UCSD-AML1 (cell line): ENCODE results near the gene GRID2IP.
"Not testable (repeated sequence)": the region's sequence is repeated elsewhere in the genome, so short reads cannot be mapped to it uniquely, and the experiment has no call there.

ENCODE experiments used
- DNase-seq: peaks from one replicate; lab custom pipeline; 2025; ENCODE audit not compliant: unreplicated experiment; lab: John Stamatoyannopoulos, UW

The GRID2IP gene

DNA sequence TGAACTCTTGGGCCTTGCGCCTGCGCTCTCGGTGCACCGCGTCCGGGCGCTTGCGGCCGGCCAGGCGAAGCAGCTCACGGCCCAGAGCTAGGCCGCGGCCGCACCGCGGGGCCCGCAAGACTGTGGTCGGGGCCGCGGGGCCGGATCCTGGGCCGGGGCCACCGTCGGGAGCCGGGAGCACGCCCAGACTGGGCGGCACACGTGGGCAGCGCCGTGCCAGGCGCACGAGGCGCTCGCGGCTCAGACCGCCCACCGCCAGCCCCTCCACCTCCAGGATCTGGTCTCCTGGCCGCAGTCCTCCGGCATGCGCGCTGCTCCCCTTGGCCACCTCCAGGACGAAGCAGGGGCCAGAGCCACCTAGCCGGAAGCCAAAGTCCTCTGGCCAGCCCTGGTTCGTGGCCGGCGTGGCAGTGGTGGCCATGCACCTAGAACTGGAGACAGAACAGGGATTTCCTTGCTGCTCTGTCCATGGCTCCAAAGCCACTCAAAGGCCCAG, at the start of gene GRID2IP:
GRID2IP (minus strand) TSS at position 446 of the 496 bp plus-strand sequence; CDS start at position 421, 25 bp downstream.
- DNase-seq, result no peak

DNA sequence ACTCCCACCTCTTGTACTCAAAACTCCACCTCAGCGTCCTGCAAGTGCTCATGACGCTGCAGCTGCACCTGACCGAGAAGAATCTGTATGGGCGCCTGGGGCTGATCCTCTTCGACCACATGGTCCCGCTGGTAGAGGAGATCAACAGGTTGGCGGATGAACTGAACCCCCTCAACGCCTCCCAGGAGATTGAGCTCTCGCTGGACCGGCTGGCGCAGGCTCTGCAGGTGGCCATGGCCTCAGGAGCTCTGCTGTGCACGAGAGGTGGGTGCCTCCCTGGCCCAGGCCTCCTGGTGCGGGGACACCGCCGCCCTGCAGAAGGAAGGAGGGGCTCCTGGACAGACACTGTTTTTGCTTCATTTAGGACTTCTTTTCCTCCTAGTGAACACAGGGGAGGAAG, 48.8 kb upstream of the GRID2IP start:
- no peak for DNase-seq

DNA sequence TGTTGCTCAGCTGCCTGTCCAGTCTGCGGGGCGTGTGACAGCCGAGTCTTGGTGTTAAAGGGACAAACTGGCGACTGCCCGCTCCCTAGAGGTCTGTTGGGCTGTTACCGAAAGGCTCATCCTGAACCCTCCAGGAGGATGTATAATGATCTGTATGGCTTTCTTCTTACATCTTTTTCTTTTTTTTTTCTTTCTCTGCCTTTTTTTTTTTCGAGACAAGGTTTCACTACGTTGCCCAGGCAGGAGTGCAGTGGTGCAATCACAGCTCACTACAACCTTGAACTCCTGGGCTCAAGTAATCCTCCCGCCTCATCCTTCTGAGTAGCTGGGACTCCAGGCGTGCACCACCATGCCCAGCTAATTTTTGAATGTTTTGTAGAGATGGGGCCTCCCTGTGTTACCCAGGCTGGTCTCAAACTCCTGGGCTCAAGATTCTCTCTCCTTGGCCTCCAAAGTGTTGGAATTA, 39.4 kb upstream of the GRID2IP start:
- no peak for DNase-seq

DNA sequence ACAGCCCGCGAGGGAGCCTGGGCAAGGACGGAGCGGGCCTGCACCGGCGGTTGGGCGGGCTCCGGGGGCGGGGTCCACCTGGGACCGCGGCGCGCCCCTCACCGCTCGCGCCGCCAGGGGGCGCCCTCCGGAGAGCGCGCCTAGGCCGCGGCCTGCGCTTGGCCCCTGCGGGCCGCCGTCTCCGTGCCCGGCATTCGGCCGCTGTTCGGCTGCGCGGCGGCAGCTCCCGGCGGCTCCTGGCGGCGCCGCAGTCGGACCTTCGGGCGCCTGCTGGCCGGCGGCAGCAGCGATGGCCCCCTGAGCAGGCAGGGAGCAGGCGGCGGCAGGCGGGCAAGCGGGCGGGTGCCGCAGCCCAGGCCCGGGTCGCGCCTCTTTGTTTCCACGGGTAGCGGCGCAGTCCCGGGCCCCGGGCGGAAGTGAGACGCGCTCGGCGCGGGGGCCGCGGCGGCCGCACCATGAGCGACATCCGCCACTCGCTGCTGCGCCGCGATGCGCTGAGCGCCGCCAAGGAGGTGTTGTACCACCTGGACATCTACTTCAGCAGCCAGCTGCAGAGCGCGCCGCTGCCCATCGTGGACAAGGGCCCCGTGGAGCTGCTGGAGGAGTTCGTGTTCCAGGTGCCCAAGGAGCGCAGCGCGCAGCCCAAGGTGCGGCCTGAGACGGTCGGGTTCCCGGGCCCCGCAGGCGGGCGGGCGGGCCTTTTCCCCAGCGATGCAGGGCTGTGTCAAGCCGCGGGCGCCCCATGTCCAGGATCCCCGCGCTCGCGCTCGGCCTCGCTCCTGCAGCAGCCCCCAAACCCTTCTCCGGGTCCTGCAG, 38.8 kb upstream of the GRID2IP start, which contains the start of gene INTS15:
INTS15 (plus strand) TSS at position 193 of the 816 bp plus-strand sequence; CDS start at position 456, 263 bp downstream.
- peak; percentile 72 for DNase-seq

DNA sequence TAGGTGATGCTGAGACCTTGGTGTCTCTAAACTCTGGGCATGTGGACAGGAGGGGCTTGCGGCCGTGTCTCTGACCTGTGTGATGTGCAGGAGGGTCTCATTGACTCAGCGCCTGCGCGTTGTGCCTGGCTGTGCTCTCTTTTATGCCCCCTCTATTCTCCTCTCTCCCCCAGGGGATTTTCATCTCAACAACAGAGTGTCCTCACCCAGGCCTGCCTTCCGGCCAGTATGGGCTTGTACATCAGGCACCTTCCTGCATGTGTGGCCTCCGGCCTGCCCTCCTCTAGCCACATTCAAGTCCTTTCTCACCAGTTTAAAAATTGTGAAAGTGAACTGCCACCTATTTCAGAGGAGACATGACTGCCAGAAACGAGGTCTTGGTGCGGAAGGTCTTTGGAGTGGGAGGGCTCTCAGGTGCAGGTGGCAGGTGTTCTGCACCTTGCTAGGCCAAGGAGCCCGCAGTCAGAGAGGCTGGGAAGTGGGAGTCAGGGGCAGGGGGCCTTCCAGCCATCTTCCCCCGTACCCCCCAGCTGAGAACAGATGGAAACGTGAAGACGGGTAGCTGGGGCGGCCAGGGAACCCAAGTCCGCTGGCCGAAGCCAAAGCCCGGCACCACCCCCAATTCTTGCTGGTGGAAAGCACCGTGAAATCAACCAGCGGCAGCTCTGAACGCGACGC, 38.0 kb upstream of the GRID2IP start:
- DNase-seq, result no peak

DNA sequence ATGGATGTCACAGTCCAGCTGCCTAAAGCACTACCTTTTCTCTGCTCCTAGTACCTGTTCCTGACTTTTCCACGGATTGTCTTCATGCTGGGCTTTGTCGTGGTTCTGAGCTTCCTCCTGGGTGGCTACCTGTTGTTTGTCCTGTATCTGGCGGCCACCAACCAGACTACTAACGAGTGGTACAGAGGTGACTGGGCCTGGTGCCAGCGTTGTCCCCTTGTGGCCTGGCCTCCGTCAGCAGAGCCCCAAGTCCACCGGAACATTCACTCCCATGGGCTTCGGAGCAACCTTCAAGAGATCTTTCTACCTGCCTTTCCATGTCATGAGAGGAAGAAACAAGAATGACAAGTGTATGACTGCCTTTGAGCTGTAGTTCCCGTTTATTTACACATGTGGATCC, 37.3 kb upstream of the GRID2IP start:
- no peak for DNase-seq

GRCh38 chr7:6585746-6586432, 34.6 kb upstream of the GRID2IP start:
- DNase-seq, result not testable (repeated sequence)

DNA sequence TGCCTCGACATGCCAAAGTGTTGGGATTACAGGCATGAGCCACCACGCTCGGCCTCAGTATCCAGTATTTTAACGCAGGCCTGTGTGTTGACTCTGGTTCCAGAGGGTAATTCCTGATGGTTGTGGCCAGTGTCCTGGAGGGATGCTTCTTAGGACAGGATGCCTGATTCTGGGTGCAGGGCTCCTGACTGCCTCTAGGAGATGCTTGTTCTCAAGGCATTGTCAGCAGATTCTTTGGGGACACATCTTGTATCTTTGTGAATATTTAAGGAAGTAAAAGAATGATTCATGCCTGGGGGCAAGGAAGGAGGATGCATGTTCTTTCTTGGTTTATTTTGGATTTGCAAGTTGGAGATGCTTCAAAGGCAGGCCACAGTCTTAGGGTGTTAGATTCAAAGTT, 28.2 kb upstream of the GRID2IP start:
- no peak for DNase-seq

DNA sequence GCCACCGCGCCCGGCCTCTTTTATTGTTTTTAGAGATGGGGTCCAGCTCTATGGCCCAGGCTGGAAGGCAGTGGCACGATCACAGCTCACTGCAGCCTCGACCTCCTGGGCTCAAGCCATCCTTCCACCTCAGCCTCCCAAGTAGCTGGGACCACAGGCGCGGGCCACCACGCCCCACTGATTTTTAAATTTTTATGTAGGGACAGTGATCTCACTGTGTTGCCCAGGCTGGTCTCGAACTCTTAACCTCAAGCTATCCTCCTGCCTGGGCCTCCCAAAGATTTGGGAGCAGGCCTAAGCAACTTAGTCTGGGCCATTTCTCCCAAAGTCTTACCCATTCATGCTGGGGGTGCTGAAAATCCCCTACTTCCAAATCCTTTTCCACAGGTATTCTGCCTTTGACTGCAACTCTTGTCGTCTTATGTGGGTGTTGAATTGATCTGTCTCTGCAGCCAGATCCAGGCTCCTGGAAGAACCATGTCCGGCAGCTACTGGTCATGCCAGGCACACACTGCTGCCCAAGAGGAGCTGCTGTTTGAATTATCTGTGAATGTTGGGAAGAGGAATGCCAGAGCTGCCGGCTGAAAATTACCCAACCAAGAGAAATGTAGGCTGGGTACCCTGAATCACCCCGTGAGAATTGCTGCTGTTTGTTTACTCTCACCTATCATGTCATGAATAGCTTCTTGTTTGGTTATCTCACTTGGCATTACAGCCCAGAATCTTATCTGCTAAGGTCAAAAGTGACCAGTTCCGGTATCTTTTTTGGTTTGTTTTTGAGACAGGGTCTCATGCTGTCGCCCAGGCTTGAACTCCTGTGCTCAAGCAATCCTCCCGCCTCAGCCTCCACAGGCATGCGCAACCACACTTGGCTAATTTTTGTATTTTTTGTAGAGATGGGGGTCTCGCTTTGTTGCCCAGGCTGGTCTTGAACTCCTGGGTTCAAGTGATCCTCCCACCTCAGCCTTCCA, 27.1 kb upstream of the GRID2IP start:
- DNase-seq, result no peak

- DNase-seq, result peak; percentile 81
Observed at GRCh38 chr7:6577369-6578113, 26.3 kb upstream of the GRID2IP start, which contains the start of gene ZDHHC4. Gene ZDHHC4 (plus strand): TSS chr7:6577454. CDS start chr7:6580562, 3,108 bp downstream.

DNA sequence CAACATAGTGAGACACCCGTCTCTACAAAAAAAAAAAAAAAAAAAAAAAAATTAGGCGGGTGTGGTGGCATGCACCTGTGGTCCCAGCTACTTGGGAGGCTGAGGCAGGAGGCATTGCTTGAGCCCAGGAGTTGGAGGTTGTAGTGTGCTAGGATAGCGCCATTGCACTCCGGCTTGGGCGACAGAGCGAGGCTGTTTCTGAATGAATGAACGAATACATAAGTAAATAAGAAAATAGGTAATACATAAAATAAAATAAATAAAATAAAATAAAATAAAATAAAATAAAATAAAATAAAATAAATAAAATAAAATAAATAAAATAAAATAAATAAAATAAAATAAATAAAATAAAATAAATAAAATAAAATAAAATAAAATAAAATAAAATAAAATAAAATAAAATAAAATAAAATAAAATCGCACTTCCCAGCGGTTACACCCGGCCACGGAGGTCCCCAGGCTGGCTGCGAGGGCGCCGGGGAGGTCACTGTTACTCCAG, 25.7 kb upstream of the GRID2IP start:
- not testable (repeated sequence) for DNase-seq

DNA sequence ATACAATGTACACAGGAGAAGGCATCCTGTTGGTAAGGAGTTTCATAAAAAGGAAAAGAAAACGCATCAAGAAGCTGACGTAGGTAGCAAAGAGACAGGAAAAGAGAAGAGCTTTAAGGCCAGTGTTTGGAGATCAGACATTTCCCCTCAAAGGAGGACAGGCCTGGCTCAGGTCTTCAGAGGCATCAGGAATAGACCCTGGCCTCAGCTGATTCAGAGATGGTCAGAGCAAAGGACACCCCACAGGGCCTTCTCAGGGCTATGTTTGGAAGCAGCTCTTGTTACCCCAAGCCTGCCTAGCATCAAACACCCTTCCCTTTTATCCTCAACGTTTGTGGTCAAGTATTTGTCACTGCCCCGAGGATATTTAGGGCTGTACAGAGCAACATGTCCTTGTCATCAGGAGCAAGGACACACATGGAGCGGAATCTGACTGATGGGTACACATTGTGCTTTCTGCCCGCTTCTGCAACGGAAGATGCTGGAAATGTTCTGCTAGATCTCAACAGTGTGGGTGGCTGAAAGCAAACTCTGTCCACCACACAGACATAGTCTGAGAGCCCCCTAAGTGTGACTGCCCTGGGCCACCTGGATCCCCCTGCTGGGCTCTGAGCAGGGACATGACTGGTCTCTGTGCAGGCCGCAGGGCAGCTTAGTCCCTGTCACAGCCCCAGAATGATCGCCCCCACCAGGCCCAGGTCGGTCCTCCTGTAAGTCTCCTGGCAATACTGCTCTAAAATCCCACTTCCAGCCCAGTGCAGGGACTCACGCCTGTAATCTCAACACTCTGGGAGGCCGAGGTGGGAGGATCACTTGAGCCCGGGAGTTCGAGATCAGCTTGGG, 25.0 kb upstream of the GRID2IP start:
- DNase-seq, result no peak

- no peak for DNase-seq
Observed at GRCh38 chr7:6575281-6576023, 24.2 kb upstream of the GRID2IP start.

DNA sequence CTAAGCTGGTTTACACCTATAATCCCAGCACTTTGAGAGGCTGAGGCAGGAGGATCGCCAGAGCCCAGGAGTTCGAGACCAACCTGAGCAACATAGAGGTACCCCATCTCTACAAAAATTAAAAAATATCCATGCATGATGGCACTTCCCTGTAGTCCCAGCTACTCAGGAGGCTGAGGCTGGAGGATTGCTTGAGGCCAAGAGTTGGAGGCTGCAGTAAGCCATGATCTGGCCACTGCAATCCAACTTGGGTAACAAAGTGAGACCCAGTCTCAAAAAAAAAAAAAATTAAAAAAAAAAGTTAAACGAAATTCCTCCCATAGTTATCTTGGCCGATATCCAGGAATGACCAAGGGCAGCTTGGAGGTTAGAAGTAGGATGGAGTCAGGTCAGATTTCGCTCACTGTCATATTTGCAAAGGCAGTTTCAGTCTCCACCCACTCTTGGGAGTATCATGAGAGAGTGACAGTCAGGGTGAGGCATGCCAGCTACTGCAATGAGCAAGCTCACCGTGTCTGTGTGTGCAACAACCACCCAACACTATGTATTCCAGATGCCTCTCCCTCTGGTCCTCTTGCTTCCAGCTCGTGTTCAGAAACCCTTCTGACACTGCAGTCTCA, 20.0 kb upstream of the GRID2IP start:
- no peak for DNase-seq

DNA sequence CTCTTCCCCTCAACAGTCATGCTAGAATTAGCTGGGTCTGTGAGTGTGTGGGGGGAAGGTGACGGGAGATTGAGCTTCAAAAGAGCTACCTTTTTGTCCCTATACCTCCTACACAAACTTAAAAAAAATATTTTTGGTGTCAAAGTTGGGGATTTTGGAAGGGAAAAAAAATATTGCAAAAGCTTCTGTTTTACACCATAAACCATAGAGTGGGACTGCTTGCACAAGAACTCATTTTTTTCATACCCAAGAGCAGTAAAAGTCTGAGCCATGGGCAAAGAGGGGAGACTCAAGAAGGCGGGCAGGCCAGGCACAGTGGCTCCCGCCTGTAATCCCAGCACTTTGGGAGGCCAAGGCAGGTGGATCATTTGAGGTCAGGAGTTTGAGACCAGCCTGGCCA, 16.6 kb upstream of the GRID2IP start:
- no peak for DNase-seq

- DNase-seq, result no peak
Observed at GRCh38 chr7:6565655-6566054, 14.4 kb upstream of the GRID2IP start.
